Activated CD8-positive, alpha-beta memory T cell treated with anti-CD3 and anti-CD28 coated beads for 24 hours (primary cell): ENCODE measurements around the gene CEP126.

ENCODE experiments used
- DNase-seq: peaks from one replicate; pipeline ENCODE4 v3.0.0-alpha.2; 2020

CEP126 gene

DNA sequence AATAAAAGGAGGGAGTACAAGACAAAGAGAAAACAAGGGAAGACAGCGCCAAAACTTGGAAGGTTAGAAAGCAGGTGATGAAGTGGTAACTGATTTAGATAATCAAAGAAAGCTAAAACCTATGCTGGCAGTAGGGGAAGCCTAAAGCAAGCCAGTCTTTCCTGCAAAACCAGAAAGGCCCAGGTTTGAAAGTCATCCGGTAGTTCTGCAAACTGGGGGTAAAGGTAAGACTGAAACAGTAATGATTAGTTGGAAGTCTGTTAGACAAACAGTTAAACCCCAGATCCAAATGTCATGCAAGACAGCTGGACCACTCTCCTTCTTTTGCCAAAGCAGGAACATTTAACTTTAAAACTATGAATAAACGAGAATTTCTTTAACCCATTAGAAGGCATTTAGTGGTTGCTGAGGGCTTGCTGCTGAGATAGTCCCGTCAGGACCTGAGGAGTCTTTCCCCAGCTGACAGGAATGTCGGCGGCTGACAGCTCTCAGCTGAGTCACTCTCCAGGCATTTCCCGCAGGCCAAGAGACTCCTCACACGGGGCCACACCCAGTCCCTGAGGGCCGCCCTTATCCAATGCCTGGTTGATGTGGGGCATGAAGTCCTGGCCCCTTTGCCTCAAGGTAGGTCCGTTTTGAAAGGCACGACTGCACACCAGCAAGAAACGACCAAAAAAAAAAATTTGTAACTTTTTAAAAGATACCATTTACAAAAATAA lies 96.1 kb downstream of the CEP126 start:
- DNase-seq, result no peak

DNA sequence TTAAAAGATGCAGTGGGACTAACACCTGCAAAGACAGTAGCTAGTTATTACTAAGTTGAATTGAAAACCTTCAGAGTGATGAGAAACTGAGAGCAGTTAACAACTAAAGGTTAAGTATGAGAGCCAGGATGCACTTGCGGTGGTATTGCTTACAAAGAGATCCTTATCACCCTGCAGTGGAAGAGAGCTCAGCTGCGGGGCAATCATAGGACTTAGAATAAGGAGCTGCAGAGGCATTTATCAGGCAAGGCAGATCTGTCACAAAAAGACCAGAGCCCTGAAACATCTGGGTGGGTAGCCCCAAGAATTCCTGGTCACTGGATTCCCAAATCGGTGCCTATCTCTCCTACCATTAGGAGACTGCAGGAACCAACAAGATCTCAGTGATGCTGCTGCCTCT lies 98.1 kb downstream of the CEP126 start:
- no peak for DNase-seq

DNA sequence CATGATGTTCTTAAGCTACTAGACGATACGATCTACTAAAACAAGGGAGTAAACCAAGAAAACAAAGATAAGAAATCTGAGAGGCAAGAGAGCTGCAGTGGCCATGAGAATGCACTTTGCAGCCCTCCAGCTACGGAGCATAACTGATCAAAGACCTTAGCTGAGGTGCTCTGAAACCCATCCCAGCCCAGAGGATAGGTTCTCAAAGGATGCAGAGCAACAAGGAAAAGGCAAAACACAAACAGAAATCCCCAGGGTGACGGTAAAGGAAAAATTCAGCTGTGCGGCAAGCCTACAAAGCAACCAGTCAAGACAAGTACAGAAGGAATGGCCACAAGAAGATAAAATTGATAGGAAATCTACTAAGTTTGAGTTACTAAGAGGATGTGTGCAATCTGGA lies 99.9 kb downstream of the CEP126 start:
- no peak for DNase-seq

DNA sequence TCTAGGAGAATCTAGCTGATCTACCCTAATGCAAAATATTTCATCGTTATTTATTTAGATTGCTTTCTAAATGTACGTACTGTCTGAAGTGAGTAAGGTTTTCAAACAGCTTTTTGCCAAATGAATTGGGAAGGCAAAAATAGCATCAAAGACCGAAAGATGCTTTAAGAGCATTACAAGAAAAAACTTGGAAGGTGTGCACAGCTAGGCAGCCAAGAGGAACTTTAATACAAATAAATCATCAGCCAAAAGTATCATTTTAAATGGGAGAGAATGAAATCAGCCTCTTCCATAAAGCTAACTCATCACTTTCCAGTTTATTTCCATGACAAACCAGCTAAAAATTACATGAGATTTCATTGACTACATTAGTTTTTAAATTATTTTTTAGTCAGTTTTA lies 102.2 kb downstream of the CEP126 start:
- DNase-seq, result no peak

DNA sequence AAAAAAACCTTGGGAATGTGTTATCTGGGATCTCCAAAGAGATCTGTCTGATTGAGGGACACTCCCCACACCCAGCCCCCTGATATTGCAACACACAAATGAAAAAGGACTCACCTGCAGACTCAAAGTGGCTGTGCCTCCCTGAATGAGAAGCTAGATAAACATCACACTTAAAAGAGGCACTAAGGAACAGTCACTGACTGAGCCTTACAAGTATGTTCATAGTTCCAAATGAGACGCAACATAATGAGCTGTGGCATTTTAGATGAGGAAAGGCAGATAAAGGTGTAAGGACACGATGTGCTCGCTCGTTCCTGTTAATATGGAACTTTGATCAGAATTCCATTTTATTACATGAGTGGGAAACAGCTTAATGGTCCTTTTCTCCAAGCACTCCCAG lies 111.4 kb downstream of the CEP126 start:
- no peak for DNase-seq

DNA sequence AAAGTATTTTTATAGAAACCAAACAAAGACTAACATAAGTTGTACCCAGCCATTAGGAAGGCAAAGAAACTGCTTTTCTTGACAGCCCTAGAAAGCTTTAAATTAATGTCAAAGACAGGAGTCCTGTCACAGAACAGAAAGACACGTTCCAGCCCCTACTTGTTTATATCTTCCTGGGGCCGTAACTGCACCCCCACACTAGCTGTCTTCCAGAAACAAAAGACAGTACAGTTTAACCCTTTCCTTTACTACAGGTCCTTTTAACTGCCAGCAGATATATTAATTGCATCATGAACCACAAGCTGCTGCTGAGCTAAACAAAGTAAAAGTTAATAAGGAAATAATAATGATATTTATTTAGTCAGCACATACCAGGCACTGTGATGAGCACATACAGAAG lies 112.1 kb downstream of the CEP126 start:
- no peak for DNase-seq

DNA sequence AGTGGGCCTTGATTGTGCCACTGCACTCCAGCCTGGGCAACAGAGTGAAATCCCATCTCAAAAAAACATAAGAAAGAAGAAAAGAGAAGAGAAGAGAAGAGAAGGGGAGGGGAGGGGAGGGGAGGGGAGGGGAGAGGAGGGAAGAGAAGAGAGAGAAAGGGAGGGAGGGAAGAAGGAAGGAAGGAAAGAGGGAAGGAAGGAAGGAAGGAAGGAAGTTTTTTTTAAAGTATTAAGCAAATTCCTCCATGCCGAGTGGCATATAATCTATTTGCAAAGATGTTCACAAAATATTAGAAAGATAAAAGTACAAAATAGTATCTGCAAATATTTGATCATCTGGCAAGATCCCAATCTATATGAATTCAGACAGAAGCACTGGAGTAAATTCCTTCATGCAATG lies 121.9 kb downstream of the CEP126 start:
- DNase-seq, result no peak

DNA sequence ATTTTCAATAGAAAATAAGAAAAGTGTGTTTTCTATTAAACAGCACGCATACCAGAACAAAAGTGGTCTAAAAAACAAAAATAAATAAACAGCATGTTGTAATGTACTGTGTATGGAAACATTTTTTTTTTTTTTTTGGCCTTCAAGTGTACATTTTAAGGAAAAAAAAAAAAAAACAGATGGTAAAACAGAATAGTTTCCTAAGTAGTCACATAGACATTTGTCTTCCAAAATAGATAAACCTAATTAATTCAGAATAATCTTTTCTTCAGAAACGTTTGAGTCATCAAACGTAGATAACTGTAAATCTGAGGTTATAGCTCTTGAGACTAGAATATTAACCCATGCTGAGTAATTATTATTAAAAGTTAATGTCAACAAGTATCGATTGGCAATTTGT lies 132.0 kb downstream of the CEP126 start:
- DNase-seq, result no peak

DNA sequence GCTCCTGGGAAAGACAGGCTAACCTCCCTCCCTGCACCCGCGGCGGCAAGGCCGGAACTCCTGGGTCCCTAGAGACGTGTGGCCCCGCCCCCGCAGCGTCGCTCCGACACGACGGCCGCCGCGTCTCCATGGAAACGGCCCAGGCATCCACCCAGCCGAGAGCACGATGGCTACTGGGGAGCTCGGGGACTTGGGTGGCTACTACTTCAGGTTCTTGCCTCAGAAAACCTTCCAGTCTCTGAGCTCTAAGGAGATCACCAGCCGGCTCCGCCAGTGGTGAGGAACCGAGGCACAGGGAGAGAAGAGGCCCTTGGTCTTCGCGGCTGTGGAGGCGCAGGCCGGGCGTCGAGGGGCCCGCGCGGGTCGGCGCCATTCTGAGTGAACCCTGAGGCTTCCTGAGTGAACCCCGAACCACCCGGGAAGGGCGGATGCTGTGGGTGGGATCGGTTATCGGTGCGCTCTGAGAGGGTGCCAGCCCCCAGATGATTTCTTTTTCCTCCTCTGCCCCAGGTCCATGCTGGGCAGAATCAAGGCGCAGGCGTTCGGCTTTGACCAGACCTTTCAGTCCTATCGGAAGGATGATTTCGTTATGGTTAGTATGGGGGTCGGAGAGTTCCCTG lies 132.6 kb downstream of the CEP126 start, which contains the start of gene CFAP300:
TSS of gene CFAP300 (plus strand) at position 133 of the 620 bp plus-strand sequence. CDS start at position 167, 34 bp downstream.
- DNase-seq, result peak; percentile 61
